ENCODE data around the gene MTERF4.

DNA sequence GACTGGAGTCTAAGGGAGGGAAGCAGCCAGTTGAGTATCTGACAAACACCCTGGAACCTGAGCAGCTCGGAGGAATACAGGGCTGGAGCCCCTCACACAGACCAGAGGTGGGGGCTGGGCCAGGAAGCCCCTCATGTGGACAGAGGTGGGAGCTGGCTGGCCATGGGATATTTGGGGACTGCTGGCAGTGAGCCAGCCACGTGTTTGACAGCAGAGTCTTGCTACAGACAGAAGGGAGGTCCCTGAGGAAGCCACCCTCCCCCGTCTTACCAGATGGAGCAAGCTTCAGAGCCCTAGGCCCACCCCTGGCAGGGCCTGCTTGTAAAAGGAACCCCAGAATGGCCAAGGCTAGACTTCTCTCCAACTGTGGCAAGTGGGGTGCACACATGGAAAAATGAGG, 3.6 kb upstream of the MTERF4 start:
- TF ChIP-seq RAD21 (IDR thresholded peaks at IDR 0.05 in 1 of 2, conservative IDR thresholded peaks at IDR 0.05 in 1 of 2; ENCODE audit: low read depth in 2 of 2, low read length in 2 of 2) (no peak), GABPA (IDR thresholded peaks at IDR 0.05; ENCODE audit: borderline replicate concordance, insufficient read depth, low read length) (no peak), EP300 (IDR thresholded peaks at IDR 0.05; ENCODE audit: borderline replicate concordance in 1 of 2, low read depth in 2 of 2, low read length in 2 of 2) (no peak), USF2 (IDR thresholded peaks at IDR 0.05; ENCODE audit: low read length) (no peak), JUN (IDR thresholded peaks at IDR 0.05; ENCODE audit: low read depth, low read length) (no peak), TAF1 (IDR thresholded peaks at IDR 0.05; ENCODE audit: low read depth, low read length) (no peak)
- TF ChIP-seq, protein P1, sequence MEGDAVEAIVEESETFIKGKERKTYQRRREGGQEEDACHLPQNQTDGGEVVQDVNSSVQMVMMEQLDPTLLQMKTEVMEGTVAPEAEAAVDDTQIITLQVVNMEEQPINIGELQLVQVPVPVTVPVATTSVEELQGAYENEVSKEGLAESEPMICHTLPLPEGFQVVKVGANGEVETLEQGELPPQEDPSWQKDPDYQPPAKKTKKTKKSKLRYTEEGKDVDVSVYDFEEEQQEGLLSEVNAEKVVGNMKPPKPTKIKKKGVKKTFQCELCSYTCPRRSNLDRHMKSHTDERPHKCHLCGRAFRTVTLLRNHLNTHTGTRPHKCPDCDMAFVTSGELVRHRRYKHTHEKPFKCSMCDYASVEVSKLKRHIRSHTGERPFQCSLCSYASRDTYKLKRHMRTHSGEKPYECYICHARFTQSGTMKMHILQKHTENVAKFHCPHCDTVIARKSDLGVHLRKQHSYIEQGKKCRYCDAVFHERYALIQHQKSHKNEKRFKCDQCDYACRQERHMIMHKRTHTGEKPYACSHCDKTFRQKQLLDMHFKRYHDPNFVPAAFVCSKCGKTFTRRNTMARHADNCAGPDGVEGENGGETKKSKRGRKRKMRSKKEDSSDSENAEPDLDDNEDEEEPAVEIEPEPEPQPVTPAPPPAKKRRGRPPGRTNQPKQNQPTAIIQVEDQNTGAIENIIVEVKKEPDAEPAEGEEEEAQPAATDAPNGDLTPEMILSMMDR (IDR thresholded peaks at IDR 0.05; ENCODE audit: control extremely low read depth in 1 of 3, insufficient read depth in 1 of 3, low read depth in 1 of 3, low read length in 3 of 3) = no peak

Data from H1 (cell line).